ENCODE measurements around the gene COX6A2. TPM values are rescaled to one million over a fixed set of nuclear protein-coding genes. Genes with fewer than 3 reads are reported as not detected.

Gene COX6A2
- total and polyA plus RNA-seq, 4 donors: 0.84 to 36.7 (median 8.0) TPM; not detected in 1

GRCh38 chr16:31393056-31393455 is 35.1 kb downstream of the COX6A2 start, which contains the start of gene ITGAD (continued):
- TF ChIP-seq, protein P1, sequence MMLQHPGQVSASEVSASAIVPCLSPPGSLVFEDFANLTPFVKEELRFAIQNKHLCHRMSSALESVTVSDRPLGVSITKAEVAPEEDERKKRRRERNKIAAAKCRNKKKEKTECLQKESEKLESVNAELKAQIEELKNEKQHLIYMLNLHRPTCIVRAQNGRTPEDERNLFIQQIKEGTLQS (IDR thresholded peaks at IDR 0.05): no peak

DNA sequence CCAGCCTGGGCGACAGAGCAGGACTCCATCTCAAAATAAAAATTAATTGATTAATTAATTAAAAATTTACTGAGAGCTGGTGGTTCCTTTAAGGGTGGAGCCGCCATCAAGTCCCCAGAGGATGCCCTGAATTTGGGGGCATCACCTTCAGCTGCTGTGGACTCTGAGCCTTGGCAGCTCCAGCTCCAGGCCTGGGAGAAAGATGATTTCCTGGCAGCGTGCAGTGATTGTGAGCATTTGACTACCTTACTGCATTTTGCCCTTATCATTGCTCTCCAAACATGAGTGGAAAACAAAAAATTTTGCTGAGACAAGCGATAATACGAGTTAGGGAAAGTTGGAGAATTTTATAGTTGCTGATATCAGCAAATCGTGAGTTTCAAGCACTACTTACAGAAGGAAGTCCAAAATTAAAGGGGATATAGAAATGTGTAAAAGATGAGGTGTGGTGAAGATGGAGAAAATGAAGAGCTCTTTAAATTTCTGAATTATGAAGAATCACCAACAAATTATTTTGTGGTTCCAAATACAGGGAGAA is 37.6 kb downstream of the COX6A2 start:
- WGBS: 32% methylated on average over 6 of the region's 6 CpGs
- TF ChIP-seq REST (IDR thresholded peaks at IDR 0.05) (peak; percentile 20), HNF4A (conservative IDR thresholded peaks at IDR 0.05) (peak in 1 of 2 donors; percentile 33), JUND (IDR thresholded peaks at IDR 0.05) (no peak)
- peaks cover 0 to 4% (median 0%) of the 10 kb centered on the region in 4 donors for H3K4me1 ChIP-seq (ENCODE audit: control insufficient read depth in 4 of 4, insufficient read depth in 4 of 4, low read length in 3 of 4)

DNA sequence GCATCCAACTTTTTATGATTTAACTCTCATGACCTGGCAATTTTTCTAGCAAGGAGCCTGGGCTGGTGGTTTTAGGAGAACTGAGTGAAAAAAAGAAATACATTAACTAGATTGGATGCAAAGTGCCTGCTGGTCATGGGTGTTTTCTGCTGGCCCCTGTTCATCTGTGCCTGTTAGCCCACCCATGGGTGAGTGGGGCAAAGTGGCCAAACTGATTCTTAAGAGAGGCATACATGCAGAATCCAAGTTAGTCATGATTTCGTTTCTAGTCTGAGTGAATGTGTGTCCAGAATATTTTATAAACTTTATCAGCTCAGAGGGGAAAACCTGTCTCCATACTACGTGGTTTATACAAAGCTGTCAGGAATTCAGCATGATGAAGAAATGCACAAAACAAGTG is 39.6 kb downstream of the COX6A2 start:
- no peak overlapping the region for H3K9ac ChIP-seq (ENCODE audit: low read depth in 1 of 2, low read length in 2 of 2)
- H3K4me3 ChIP-seq (ENCODE audit: low read depth in 1 of 3, low read length in 3 of 3): no peak overlapping the region
- peaks cover 0 to 11% (median 0%) of the 10 kb centered on the region in 4 donors for H3K4me1 ChIP-seq (ENCODE audit: control insufficient read depth in 4 of 4, insufficient read depth in 4 of 4, low read length in 3 of 4)
- TF ChIP-seq YY1 (IDR thresholded peaks at IDR 0.05): no peak
- TF ChIP-seq RXRA (IDR thresholded peaks at IDR 0.05): no peak
- TF ChIP-seq SP1 (IDR thresholded peaks at IDR 0.05): no peak
- no peak for TF ChIP-seq FOXA1 (IDR thresholded peaks at IDR 0.05)
- TF ChIP-seq REST (IDR thresholded peaks at IDR 0.05): no peak
- TF ChIP-seq GABPA (IDR thresholded peaks at IDR 0.05 in 1 of 2, conservative IDR thresholded peaks at IDR 0.05 in 1 of 2): no peak
- no peak for TF ChIP-seq HNF4A (conservative IDR thresholded peaks at IDR 0.05)
- H3K27me3 ChIP-seq (ENCODE audit: control insufficient read depth in 4 of 4, insufficient read depth in 4 of 4, low read length in 3 of 4): no peaks in the 10 kb centered on the region
- WGBS: 85% methylated on average over 2 of the region's 2 CpGs
- no peak overlapping the region for H3K27ac ChIP-seq (ENCODE audit: low read depth in 1 of 2, low read length in 2 of 2)
- DNase-seq (ENCODE audit: low spot score): no peak
- H3K9me3 ChIP-seq (ENCODE audit: control insufficient read depth in 4 of 4, low read length in 3 of 4): peaks cover 0 to 3% (median 0%) of the 10 kb centered on the region in 4 donors
- H3K36me3 ChIP-seq (ENCODE audit: control insufficient read depth in 4 of 4, insufficient read depth in 3 of 4, low read depth in 1 of 4, low read length in 3 of 4): no peaks in the 10 kb centered on the region

More for the DNA sequence above, 37.6 kb downstream of the COX6A2 start:
- no peak overlapping the region for H3K27ac ChIP-seq (ENCODE audit: low read depth in 1 of 2, low read length in 2 of 2)
- no peak overlapping the region for H3K4me3 ChIP-seq (ENCODE audit: low read depth in 1 of 3, low read length in 3 of 3)
- H3K9me3 ChIP-seq (ENCODE audit: control insufficient read depth in 4 of 4, low read length in 3 of 4): peaks cover 0 to 3% (median 0%) of the 10 kb centered on the region in 4 donors
- no peaks in the 10 kb centered on the region for H3K36me3 ChIP-seq (ENCODE audit: control insufficient read depth in 4 of 4, insufficient read depth in 3 of 4, low read depth in 1 of 4, low read length in 3 of 4)
- no peak for DNase-seq (ENCODE audit: low spot score)
- H3K9ac ChIP-seq (ENCODE audit: low read depth in 1 of 2, low read length in 2 of 2): no peak overlapping the region
- no peaks in the 10 kb centered on the region for H3K27me3 ChIP-seq (ENCODE audit: control insufficient read depth in 4 of 4, insufficient read depth in 4 of 4, low read length in 3 of 4)

Measured in liver (tissue), 9 donors.